Retinal pigment epithelial cell (primary cell): ENCODE results near the gene HMGXB4.

Experiments
- DNase-seq: peaks from one replicate; pipeline ENCODE4 v3.0.0-alpha.2; 2010; ENCODE audit warnings: low read depth
- H3K4me3 ChIP-seq: 2 replicates; pipeline ENCODE4 v1.5.1; 2011; ENCODE audit warnings: mild to moderate bottlenecking, low read length, control low read depth, moderate library complexity
- TF ChIP-seq, protein P1 (sequence below): conservative IDR thresholded peaks from 2 replicates; pipeline ENCODE4 v1.5.1; 2011; ENCODE audit warnings: low read depth, low read length, control low read depth, inconsistent platforms

HMGXB4 gene

DNA sequence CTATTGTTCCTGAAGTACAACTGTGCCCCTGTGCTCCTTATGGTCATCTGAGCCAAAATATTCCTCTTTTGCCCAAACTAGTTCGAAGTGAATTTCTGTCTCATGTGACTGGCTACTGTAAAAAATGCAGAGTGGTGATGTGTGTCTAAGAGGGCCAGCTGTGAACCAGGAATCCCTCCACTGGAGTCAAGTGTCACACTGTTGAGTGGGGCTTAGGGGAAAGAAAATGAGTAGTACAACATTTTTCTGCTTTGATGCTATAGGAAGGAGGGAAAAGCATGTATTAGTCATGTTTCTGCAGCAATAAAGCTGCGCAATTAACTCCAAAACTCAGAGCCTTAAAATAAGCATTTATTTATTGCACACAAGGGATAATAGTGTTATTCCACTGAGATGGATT is 39.8 kb upstream of the HMGXB4 start:
- TF ChIP-seq, protein P1, sequence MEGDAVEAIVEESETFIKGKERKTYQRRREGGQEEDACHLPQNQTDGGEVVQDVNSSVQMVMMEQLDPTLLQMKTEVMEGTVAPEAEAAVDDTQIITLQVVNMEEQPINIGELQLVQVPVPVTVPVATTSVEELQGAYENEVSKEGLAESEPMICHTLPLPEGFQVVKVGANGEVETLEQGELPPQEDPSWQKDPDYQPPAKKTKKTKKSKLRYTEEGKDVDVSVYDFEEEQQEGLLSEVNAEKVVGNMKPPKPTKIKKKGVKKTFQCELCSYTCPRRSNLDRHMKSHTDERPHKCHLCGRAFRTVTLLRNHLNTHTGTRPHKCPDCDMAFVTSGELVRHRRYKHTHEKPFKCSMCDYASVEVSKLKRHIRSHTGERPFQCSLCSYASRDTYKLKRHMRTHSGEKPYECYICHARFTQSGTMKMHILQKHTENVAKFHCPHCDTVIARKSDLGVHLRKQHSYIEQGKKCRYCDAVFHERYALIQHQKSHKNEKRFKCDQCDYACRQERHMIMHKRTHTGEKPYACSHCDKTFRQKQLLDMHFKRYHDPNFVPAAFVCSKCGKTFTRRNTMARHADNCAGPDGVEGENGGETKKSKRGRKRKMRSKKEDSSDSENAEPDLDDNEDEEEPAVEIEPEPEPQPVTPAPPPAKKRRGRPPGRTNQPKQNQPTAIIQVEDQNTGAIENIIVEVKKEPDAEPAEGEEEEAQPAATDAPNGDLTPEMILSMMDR = no peak
- no peak for DNase-seq
- H3K4me3 ChIP-seq = no peak overlapping the region

DNA sequence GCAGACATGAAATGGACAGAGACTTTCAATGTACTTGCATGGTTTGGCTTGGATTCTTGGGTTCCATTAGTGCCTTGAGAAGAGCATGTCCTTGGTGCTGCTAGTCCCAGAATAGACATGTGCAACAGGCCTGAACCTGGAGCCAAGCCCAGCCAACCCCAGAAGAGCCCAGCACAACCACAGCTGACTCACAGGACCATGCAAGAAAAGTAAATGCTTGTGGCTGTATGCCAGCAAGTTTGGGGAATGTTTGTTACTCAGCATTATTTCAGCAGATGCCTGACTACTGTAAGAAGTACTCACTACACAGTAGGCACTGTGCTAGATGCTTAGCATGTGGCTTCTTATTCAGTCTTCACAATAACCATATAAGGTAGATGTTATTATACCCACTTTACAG is 39.2 kb upstream of the HMGXB4 start:
- no peak for DNase-seq
- H3K4me3 ChIP-seq = no peak overlapping the region
- TF ChIP-seq, protein P1 = no peak

DNA sequence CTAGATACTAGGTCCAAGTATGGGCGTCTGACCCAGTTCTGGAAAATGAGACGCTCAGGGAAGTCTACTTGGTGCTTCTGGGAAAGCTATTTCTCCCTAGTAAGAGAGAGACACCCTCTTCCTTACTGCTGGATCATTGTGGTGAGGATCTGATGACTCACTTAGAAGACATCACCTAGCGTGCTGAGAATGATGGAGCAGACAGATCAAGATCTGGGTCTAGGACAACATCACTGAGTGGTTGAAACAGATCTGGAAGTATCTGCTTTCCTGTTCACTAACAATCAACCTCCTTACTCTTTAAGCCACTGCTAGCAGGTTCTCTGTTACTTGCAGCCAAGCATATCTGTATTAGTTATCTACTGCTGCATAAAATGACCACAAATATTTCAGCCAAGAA is 38.3 kb upstream of the HMGXB4 start:
- no peak for DNase-seq
- H3K4me3 ChIP-seq = no peak overlapping the region
- TF ChIP-seq, protein P1 = no peak

DNA sequence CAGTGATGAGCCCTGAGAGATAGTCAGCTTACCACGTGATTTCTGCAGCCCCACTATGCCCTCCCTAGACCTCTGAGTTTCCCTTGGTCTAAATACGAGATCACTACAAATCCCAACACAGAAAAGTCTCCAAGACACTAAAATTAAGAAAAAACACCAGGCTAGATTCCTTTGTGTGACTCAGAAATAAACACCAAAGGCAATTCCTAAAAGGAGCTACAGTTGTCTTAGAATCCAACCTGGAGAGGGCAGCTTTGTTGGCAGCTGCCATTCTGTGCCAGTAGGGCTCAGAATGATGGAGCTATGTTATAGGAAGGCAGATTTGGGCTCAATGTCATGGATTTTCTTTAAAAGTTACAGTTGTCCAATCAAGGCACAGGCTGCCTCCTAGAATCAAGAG is 37.1 kb upstream of the HMGXB4 start:
- TF ChIP-seq, protein P1 = no peak

DNA sequence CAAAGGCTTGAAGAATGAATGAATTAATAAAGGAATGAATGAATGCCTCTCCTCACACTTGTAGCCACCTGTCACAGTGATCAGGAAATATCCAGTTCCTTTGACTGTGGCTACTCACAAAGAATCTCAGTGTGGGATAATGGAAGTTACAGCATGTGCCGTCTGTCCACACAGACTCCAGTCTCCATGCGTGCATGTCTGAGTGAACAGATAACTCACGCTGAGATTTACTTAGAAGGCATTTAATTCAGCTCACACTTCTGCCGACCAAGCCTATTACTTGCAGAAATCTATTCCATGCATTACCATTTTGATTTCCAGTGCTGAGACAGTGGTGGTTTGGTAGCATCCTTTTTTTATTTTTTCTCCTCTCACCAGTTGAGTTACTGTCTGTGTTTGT is 32.3 kb upstream of the HMGXB4 start:
- no peak for DNase-seq
- H3K4me3 ChIP-seq = no peak overlapping the region
- TF ChIP-seq, protein P1 = no peak

More for the DNA sequence above, 37.1 kb upstream of the HMGXB4 start:
- no peak overlapping the region for H3K4me3 ChIP-seq
- DNase-seq = no peak

DNA sequence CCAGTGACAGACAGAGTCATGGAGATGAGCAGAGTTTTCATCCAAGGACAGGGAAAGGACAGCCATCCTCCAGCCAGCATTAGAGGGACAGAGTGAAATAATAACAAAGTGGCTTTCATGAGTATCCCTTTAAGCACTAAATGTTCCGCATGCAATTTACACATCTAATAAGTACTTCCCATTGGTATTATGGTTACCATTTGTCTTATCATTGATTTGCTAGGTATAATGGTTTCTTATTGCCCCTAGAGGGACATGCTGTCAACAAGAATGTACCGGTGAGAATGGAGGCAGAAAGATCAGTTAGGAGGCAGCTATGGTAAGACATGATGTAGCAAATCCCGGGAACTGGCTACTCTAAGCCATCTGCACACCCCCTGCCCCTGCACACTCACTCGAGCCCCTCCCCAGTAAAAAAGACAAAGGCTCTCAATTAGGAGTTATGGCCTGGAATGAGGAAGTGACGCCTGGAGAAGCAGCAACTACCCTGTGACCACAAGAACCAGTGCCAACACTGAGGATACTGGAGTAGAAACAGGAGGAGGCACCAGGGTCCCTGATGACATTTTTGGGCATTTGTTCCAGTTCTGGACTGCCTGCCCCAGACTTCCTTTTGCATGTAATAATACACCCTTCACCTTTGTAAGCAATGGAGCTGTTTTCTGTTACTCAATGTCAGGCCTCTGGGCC is 30.2 kb upstream of the HMGXB4 start:
- DNase-seq = no peak
- no peak overlapping the region for H3K4me3 ChIP-seq
- TF ChIP-seq, protein P1 = no peak

DNA sequence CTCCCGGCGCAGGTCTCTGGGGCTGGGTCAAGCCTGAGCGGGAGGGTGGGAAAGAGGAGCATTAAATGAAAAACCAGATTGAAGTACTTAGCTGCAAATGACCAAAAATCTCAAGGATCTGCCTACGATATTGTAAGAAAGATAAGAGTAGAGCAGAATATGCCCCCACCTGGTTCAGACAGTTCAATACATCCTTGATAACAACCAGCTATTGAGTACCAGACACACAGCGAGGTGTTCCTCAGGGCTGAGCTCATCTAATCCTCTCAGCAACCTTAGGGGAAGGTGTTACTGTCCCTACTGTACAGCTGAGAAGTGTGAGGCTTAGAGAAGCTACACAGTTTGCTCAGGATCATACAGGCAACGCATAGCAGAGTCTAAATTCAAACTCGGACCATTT is 27.4 kb upstream of the HMGXB4 start:
- H3K4me3 ChIP-seq = no peak overlapping the region
- no peak for DNase-seq
- TF ChIP-seq, protein P1 = no peak
